NK-92 (cell line): Measurements from ENCODE around the gene SIX5.

ENCODE experiments used
- DNase-seq: peaks from one replicate; lab custom pipeline; 2025; ENCODE audit not compliant: unreplicated experiment; lab: John Stamatoyannopoulos, UW

Gene SIX5

GRCh38 chr19:45793178-45793564 lies 24.1 kb upstream of the SIX5 start:
- no peak for DNase-seq

- peak; percentile 88 for DNase-seq
Measured at GRCh38 chr19:45792470-45793177, 23.6 kb upstream of the SIX5 start, which contains the start of gene DMWD. TSS of gene DMWD (minus strand) at chr19:45792845. CDS start at chr19:45792756, 89 bp downstream.

- no peak for DNase-seq
Measured at GRCh38 chr19:45791744-45792469, 22.9 kb upstream of the SIX5 start.

- no peak for DNase-seq
Measured at GRCh38 chr19:45790942-45791341, 21.9 kb upstream of the SIX5 start.

DNA sequence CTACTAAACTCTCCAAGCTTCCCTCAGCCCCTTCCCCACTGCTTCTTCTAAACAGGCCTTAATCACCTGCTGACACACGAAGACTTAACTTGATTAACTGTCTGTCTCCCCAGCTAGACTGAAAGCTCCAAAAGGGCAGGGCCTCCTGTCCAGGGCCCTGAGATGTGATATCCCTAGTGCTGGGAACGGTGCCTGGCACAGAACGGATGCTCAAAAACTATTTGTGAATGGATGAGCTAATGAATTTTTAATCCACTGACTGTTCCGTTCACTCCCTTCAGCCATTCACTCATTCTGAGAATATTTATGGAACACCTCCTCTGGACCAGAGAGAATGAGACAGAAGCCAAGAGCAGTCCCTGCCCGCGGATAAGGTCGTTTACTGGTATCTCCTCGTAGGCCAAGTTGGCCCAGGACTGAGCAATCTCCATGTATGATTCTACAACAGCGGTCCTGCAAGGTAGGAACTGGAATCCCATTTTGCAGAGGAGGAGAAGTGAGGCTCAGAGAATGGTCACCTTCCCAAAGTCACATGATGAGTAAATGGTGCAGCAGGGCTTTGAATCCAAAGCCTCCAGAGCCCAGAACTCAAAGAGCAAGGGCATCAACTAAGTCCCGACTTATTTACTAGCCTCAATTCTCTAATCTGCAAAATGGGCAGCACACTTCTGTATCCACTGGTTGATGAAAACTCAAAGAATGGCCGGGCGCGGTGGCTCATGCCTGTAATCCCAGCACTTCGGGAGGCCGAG lies 20.2 kb upstream of the SIX5 start:
- no peak for DNase-seq

- DNase-seq, result no peak
Measured at GRCh38 chr19:45786533-45786894, 17.5 kb upstream of the SIX5 start.

DNA sequence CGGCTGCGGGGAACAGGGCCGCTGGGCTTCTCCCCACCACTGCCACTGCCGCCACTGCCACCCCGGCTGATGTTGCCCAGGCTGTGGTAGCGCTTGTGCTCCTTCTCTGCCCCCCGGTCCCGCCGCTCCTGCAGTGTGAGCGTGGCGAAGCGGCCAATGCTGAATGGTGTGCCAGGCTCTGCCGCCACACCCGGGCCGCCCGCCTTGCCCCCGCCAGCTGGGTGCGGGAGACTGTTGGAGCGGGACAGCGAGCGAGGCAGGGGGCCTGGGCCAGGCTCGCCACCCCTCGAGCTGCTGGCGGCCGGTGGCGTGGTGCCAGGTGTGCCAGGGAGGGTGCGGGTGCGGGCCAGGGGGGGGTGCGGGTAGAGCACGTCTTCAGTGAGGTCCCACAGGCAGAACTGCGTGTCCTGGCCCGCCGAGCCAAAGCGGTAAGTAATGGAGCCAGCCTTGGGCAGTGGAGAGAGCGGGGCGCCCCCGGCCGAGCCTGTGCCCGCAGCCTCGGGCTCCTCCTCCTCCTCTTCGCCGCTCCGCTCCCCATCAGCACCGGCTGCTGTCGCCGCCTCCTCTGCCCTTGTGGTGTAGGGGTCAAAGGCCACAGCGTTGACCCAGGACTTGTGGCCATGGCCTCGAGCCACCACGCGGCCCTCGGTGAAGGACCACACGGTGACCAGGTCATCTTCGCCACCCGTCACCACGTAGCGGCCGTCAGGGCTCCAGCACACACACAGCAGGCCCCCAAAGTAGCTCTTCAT lies 16.9 kb upstream of the SIX5 start:
- no peak for DNase-seq

DNA sequence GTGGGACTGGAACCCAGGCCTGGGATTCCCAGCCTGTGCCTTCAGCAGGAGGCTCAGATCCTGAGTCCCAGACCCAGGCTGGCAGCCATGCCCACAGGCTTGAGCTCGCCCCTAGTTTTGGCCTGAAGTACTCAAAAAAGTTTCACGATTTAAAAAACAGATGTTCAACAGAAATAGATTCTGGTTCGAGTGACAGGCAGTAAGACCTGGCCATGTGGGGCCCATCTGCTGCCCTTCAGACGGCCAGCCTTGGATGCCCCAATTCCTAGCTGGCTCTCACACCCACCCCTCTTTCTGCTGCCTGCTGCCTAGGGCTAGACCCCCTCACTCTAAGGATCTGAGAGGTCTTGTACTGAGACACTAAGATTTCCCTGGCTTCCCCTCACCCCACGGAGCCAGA lies 16.0 kb upstream of the SIX5 start:
- no peak for DNase-seq

- no peak for DNase-seq
Measured at GRCh38 chr19:45784096-45784495, 15.0 kb upstream of the SIX5 start.

GRCh38 chr19:45782820-45783785 lies 14.1 kb upstream of the SIX5 start:
- no peak for DNase-seq

- no peak for DNase-seq
Measured at GRCh38 chr19:45782162-45782691, 13.2 kb upstream of the SIX5 start, which contains the start of gene DMPK. TSS of gene DMPK (minus strand) at chr19:45782490. CDS start at chr19:45782352, 138 bp downstream.

- DNase-seq, result no peak
Measured at GRCh38 chr19:45781214-45782161, 12.4 kb upstream of the SIX5 start.

DNA sequence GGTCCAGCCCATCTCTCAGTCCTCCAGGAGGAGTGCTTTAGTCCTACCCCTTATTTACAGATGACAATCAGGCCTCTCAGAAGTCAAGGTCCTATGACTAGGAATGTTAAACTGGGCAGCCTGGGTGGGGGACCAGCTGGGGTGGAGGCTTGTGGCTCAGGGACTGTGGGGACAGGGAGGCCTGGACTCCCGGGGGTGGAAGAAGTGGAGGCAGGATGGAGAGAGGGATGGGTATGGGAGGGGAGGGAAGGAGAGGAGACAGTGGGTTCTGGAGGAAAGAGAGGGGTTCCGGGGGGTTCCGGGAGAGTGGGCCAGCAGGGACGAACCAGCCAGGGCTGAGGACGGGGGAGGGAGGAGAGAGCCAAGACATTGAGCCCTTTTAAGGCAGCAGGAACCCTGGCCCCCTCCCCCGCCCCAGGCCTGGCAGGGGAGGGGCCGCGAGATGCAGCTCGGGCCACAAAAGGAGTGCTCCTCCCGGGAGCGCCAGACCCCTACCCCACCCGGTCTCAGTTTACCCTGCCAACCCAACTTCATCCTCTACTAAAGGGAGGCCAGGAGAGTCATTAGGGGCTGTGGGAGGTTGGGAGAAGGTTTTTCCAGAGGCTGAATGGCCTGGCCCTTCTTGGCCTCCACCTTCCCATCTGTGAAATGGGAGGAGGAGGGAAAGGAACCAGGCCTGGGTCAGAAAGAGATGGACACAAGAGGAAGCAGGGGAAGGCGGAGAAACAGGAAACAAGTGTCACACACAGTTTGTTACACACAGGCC lies 11.6 kb upstream of the SIX5 start:
- no peak for DNase-seq

GRCh38 chr19:45780146-45780447 lies 11.0 kb upstream of the SIX5 start:
- DNase-seq, result no peak

DNA sequence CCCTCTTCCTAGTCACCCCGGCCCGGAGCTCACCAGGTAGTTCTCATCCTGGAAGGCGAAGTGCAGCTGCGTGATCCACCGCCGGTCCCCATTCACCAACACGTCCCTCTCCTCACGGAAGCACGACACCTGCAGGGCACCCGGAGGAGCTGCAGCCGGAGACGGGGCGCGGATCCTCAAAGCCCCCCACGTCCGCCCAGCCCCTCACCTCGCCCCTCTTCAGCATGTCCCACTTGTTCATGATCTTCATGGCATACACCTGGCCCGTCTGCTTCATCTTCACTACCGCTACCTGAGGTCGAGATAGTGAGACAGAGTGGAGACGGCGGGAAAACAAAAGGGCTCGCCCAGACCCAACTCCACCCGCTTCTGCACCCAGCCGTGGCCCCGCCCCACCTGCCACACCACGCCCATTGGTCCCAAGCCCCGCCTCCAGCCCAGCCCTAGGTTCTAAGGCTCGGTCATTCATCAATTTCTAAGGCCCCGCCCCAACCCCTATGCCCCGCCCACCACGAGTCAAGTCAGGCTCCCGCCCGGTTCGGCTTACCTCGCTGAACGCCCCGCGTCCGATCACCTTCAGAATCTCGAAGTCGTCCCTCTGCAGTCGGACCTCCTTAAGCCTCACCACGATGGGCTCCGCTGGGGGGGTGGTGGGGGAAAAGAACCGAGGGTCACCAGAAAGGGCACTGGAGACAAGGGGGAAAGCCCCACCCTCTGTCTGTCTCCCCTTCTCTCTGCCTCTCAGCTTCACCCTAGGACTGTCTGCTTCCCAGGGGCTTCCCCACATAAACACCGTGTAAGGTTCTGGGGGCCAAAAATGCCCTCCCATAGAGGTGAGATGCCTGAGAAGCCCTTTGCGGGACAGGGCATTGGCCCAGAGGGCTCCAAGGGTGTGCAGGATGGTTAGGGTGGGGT lies 10.4 kb upstream of the SIX5 start:
- no peak for DNase-seq

GRCh38 chr19:45778010-45778661 lies 9.1 kb upstream of the SIX5 start:
- DNase-seq, result no peak
